Neural cell (in vitro differentiated cells): ENCODE results near the gene PTRH1. TPM values are rescaled to one million over a fixed set of nuclear protein-coding genes. Genes with fewer than 3 reads are reported as not detected.

Experiments used
- H2AFZ ChIP-seq: fragments of 200-600, 300-800 bp; sonication (generic), shearing (Covaris generic); 2 replicates; pipeline ENCODE4 v1.6.0; 2014; ENCODE audit warnings: low read depth, mild to moderate bottlenecking, antibody characterized with exemption, low read length, moderate library complexity
- H3F3A ChIP-seq: fragments of 200-600 bp; shearing (Covaris generic); 2 replicates; pipeline ENCODE4 v1.6.1; 2016; ENCODE audit warnings: mild to moderate bottlenecking, moderate library complexity, mixed read lengths, antibody characterized with exemption, low read length; ENCODE audit not compliant: insufficient read depth, poor library complexity, severe bottlenecking
- H3K27ac ChIP-seq: fragments of 200-600, 300-800 bp; sonication (generic), shearing (Covaris generic); 2 replicates; pipeline ENCODE4 v1.5.1; 2014; ENCODE audit warnings: mild to moderate bottlenecking, low read length, moderate library complexity
- H3K27me3 ChIP-seq: fragments of 300-800, 200-600 bp; sonication (generic), shearing (Covaris generic); 2 replicates; pipeline ENCODE4 v1.6.0; 2014; ENCODE audit warnings: mild to moderate bottlenecking, low read depth, low read length, moderate library complexity; ENCODE audit not compliant: insufficient read depth
- H3K36me3 ChIP-seq: fragments of 300-800, 200-600 bp; sonication (generic), shearing (Covaris generic); 2 replicates; pipeline ENCODE4 v1.5.1; 2014; ENCODE audit warnings: mild to moderate bottlenecking, antibody characterized with exemption, low read length, moderate library complexity; ENCODE audit not compliant: insufficient read depth
- H3K4me2 ChIP-seq: fragments of 300-800, 200-600 bp; sonication (generic), shearing (Covaris generic); 2 replicates; pipeline ENCODE4 v1.6.0; 2014; ENCODE audit warnings: mild to moderate bottlenecking, low read length
- H3K4me3 ChIP-seq: fragments of 300-800, 200-600 bp; sonication (generic), shearing (Covaris generic); 2 replicates; pipeline ENCODE4 v1.5.1; 2014; ENCODE audit warnings: mild to moderate bottlenecking, low read length, moderate library complexity
- H3K79me2 ChIP-seq: fragments of 200-600 bp; shearing (Covaris generic); replicated peaks from 2 replicates; pipeline ENCODE4 v1.6.0; 2014; ENCODE audit warnings: mild to moderate bottlenecking, low read length, moderate library complexity; ENCODE audit not compliant: insufficient read depth
- H3K9ac ChIP-seq: fragments of 300-800, 200-600 bp; sonication (generic), shearing (Covaris generic); 2 replicates; pipeline ENCODE4 v1.6.1; 2016; ENCODE audit warnings: mild to moderate bottlenecking, low read length, mixed read lengths
- H3K9me2 ChIP-seq: fragments of 200-600 bp; shearing (Covaris generic); 2 replicates; pipeline ENCODE4 v1.6.1; 2016; ENCODE audit warnings: mild to moderate bottlenecking, low read length, mixed read lengths; ENCODE audit not compliant: insufficient read depth
- H3K9me3 ChIP-seq: fragments of 200-600, 300-800 bp; sonication (generic), shearing (Covaris generic); 2 replicates; pipeline ENCODE4 v1.6.1; 2016; ENCODE audit warnings: mild to moderate bottlenecking, mixed run types, low read length, moderate library complexity, mixed read lengths
- H4K20me1 ChIP-seq: fragments of 200-600 bp; shearing (Covaris generic); 2 replicates; pipeline ENCODE4 v1.6.1; 2016; ENCODE audit warnings: mild to moderate bottlenecking, mixed run types; ENCODE audit not compliant: insufficient read depth
- CTCF ChIP-seq: fragments of 450-650 bp; IDR thresholded peaks from 2 replicates; pipeline ENCODE4 v1.5.1; 2014; ENCODE audit warnings: antibody characterized with exemption, mild to moderate bottlenecking, moderate library complexity; ENCODE audit not compliant: poor library complexity, severe bottlenecking
- EP300 ChIP-seq: fragments of 450-650 bp; conservative IDR thresholded peaks from 2 replicates; pipeline ENCODE4 v1.6.1; 2014; ENCODE audit warnings: antibody characterized with exemption, mild to moderate bottlenecking, moderate library complexity; ENCODE audit not compliant: poor library complexity, severe bottlenecking
- EZH2 ChIP-seq: fragments of 200-600, 300-800 bp; shearing (Covaris generic), sonication (generic); IDR thresholded peaks from 2 replicates; pipeline ENCODE4 v1.6.1; 2014; ENCODE audit warnings: antibody characterized with exemption, low read length, borderline replicate concordance, mild to moderate bottlenecking; ENCODE audit not compliant: insufficient read depth, poor library complexity, severe bottlenecking
- MXI1 ChIP-seq: fragments of 450-650 bp; conservative IDR thresholded peaks from 2 replicates; pipeline ENCODE4 v1.6.1; 2014; ENCODE audit warnings: antibody characterized with exemption, mild to moderate bottlenecking; ENCODE audit not compliant: poor library complexity, severe bottlenecking
- POLR2AphosphoS5 ChIP-seq: IDR thresholded peaks from 2 replicates; pipeline ENCODE4 v1.6.1; 2012
- RAD21 ChIP-seq: fragments of 450-650 bp; conservative IDR thresholded peaks from 2 replicates; pipeline ENCODE4 v1.6.1; 2014; ENCODE audit warnings: antibody characterized with exemption, mild to moderate bottlenecking, moderate library complexity
- REST ChIP-seq: IDR thresholded peaks from 2 replicates; pipeline ENCODE4 v1.6.1; 2012; ENCODE audit warnings: borderline replicate concordance
- SMC3 ChIP-seq: fragments of 450-650 bp; conservative IDR thresholded peaks from 2 replicates; pipeline ENCODE4 v1.6.1; 2014; ENCODE audit warnings: antibody characterized with exemption, mild to moderate bottlenecking, moderate library complexity; ENCODE audit not compliant: poor library complexity
- TAF1 ChIP-seq: IDR thresholded peaks from 2 replicates; pipeline ENCODE4 v1.6.1; 2012; ENCODE audit warnings: low read depth
- polyA plus RNA-seq: library from polyadenylated mRNA; depleted of rRNA; stranded (reverse); fragments of >200 nt; gene quantifications from 2 replicates; pipeline ENCODE4 v1.2.3, GENCODE V29; 2014

PTRH1 gene
- polyA plus RNA-seq, 1 donor from 2014 or later, result 20.0 TPM

DNA sequence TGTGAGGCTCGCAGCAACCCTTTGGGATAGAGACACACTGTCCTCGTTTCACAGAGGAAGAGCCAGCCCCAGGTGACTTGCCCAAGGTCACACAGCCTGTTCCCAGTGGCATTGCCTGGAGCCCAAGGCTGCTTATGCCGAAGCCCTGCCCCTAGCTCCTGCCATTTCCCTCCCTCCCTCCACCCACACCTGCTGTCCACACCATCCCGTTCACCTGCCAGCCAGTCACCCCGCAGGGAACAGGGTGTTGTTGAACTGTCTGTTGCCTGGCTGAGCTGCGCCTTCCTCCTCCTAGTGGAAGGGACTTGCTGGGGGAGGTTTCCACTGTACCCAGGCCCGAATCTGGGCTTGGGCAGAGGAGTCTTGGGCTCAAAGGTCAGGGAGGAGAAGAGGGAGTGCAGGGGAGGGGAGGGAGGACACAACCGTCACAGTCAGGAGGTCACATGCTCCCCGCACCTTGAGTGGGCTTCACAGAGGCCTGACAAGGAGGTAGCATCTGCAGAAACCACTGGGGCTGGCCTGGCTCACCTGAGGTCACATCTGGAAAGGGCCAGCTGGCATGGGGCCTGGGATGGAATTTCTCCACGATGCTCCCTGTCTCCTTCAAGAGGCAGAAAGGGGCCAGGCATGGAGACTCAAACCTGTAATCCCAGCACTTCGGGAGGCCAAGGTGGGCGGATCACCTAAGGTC, 6.7 kb upstream of the PTRH1 start:
- Histone ChIP-seq H3K79me2 (no peaks in the 10 kb centered on the region), H3K4me3 (no peak overlapping the region), H3K36me3 (no peaks in the 10 kb centered on the region), H3K9me2 (no peaks in the 10 kb centered on the region), H4K20me1 (no peaks in the 10 kb centered on the region), H2AFZ (no peak overlapping the region), H3F3A (no peaks in the 10 kb centered on the region), H3K27me3 (no peaks in the 10 kb centered on the region), H3K4me2 (no peak overlapping the region), H3K27ac (no peak overlapping the region), H3K9me3 (no peaks in the 10 kb centered on the region), H3K9ac (no peak overlapping the region)
- no peak for TF ChIP-seq POLR2AphosphoS5
- TF ChIP-seq SMC3, result no peak
- TF ChIP-seq CTCF, result no peak
- TF ChIP-seq REST, result no peak
- TF ChIP-seq EZH2, result no peak
- TF ChIP-seq MXI1, result no peak
- no peak for TF ChIP-seq TAF1
- TF ChIP-seq RAD21, result no peak

- no peak overlapping the region for H3K4me2 ChIP-seq
- H3K79me2 ChIP-seq, result no peaks in the 10 kb centered on the region
- no peak overlapping the region for H2AFZ ChIP-seq
- no peaks in the 10 kb centered on the region for H3F3A ChIP-seq
- H3K36me3 ChIP-seq, result no peaks in the 10 kb centered on the region
- H3K9ac ChIP-seq, result no peak overlapping the region
- H3K9me2 ChIP-seq, result no peaks in the 10 kb centered on the region
- no peak overlapping the region for H3K27ac ChIP-seq
- TF ChIP-seq EZH2, result no peak
- no peaks in the 10 kb centered on the region for H3K9me3 ChIP-seq
- H3K27me3 ChIP-seq, result no peaks in the 10 kb centered on the region
- no peaks in the 10 kb centered on the region for H4K20me1 ChIP-seq
- no peak overlapping the region for H3K4me3 ChIP-seq
Measured at GRCh38 chr9:127721391-127721821, 5.9 kb upstream of the PTRH1 start.

GRCh38 chr9:127720865-127721227, 5.4 kb upstream of the PTRH1 start:
- Histone ChIP-seq H3K4me3 (no peak overlapping the region), H2AFZ (no peak overlapping the region), H3K9me2 (no peaks in the 10 kb centered on the region), H3K36me3 (no peaks in the 10 kb centered on the region), H3K79me2 (no peaks in the 10 kb centered on the region), H3K27ac (no peak overlapping the region), H3K9me3 (no peaks in the 10 kb centered on the region), H3K27me3 (no peaks in the 10 kb centered on the region), H3K4me2 (no peak overlapping the region), H4K20me1 (no peaks in the 10 kb centered on the region), H3K9ac (no peak overlapping the region), H3F3A (no peaks in the 10 kb centered on the region)
- TF ChIP-seq CTCF (no peak), SMC3 (no peak), TAF1 (no peak), POLR2AphosphoS5 (no peak), MXI1 (no peak), EP300 (no peak), EZH2 (no peak), REST (no peak), RAD21 (no peak)
